Smooth muscle cell of the brain vasculature (primary cell): ENCODE measurements around the gene ABCB4.

Experiments
- DNase-seq: peaks from one replicate; pipeline ENCODE4 v3.0.0-alpha.2; 2012; ENCODE audit warnings: low read depth, low spot score

The ABCB4 gene

GRCh38 chr7:87424075-87424474 is 51.4 kb downstream of the ABCB4 start:
- no peak for DNase-seq

GRCh38 chr7:87420173-87420572 is 55.3 kb downstream of the ABCB4 start:
- no peak for DNase-seq

- peak; percentile 47 for DNase-seq
Observed at GRCh38 chr7:87416682-87417587, 58.5 kb downstream of the ABCB4 start.

- DNase-seq = no peak
Observed at GRCh38 chr7:87414794-87415188, 60.7 kb downstream of the ABCB4 start.

GRCh38 chr7:87413951-87414793 is 61.3 kb downstream of the ABCB4 start:
- no peak for DNase-seq

GRCh38 chr7:87413029-87413428 is 62.5 kb downstream of the ABCB4 start:
- no peak for DNase-seq

- no peak for DNase-seq
Observed at GRCh38 chr7:87411186-87411585, 64.3 kb downstream of the ABCB4 start.

- DNase-seq = no peak
Observed at GRCh38 chr7:87404674-87405073, 70.8 kb downstream of the ABCB4 start.

- no peak for DNase-seq
Observed at GRCh38 chr7:87398446-87398845, 77.0 kb downstream of the ABCB4 start.

- no peak for DNase-seq
Observed at GRCh38 chr7:87395442-87396020, 79.9 kb downstream of the ABCB4 start.

- no peak for DNase-seq
Observed at GRCh38 chr7:87391020-87391701, 84.3 kb downstream of the ABCB4 start.

- no peak for DNase-seq
Observed at GRCh38 chr7:87380905-87381304, 94.6 kb downstream of the ABCB4 start.

GRCh38 chr7:87375662-87376435 is 99.6 kb downstream of the ABCB4 start:
- no peak for DNase-seq

- DNase-seq = no peak
Observed at GRCh38 chr7:87370660-87371180, 104.8 kb downstream of the ABCB4 start.

GRCh38 chr7:87369216-87369615 is 106.3 kb downstream of the ABCB4 start:
- DNase-seq = no peak

- no peak for DNase-seq
Observed at GRCh38 chr7:87364246-87364645, 111.2 kb downstream of the ABCB4 start.

- no peak for DNase-seq
Observed at GRCh38 chr7:87363342-87363741, 112.1 kb downstream of the ABCB4 start.

GRCh38 chr7:87361320-87361719 is 114.2 kb downstream of the ABCB4 start:
- DNase-seq = no peak

- no peak for DNase-seq
Observed at GRCh38 chr7:87359366-87359765, 116.1 kb downstream of the ABCB4 start.

- no peak for DNase-seq
Observed at GRCh38 chr7:87356448-87356847, 119.0 kb downstream of the ABCB4 start.

GRCh38 chr7:87354749-87355148 is 120.7 kb downstream of the ABCB4 start:
- no peak for DNase-seq
